Keratinocyte (primary cell): Measurements from ENCODE around the gene PRKCD. TPM values are rescaled to one million over a fixed set of nuclear protein-coding genes. Genes with fewer than 3 reads are reported as not detected.

ENCODE experiments used
- DNase-seq: peaks from one replicate; pipeline ENCODE4 v3.0.0-alpha.2; 2011; ENCODE audit warnings: low read depth, missing footprints, low spot score
- FAIRE-seq: peaks from 2 replicates; lab custom pipeline; 2011; peaks lifted over from hg19 to GRCh38; lab: Jason Lieb, UNC
- H2AFZ ChIP-seq: 2 replicates; pipeline ENCODE4 v1.6.0; 2012; ENCODE audit warnings: low read length, control low read depth, inconsistent platforms; ENCODE audit not compliant: control insufficient read depth
- H3K27ac ChIP-seq: 2 replicates; pipeline ENCODE4 v1.5.1; 2011; ENCODE audit warnings: low read length; ENCODE audit not compliant: control insufficient read depth, insufficient read depth
- H3K27me3 ChIP-seq: 3 replicates; pipeline ENCODE4 v1.6.0; 2011; ENCODE audit warnings: low read length; ENCODE audit not compliant: control insufficient read depth, insufficient read depth; ENCODE audit errors: extremely low read depth
- H3K36me3 ChIP-seq, 2 experiments: 2 replicates in 1 of 2; 3 replicates in 1 of 2; pipeline ENCODE4 v1.5.1; 2011; ENCODE audit warnings: low read length in 2 of 2, mild to moderate bottlenecking in 1 of 2; ENCODE audit not compliant: control insufficient read depth in 2 of 2, insufficient read depth in 2 of 2; ENCODE audit errors: extremely low read depth in 1 of 2
- H3K4me1 ChIP-seq: 3 replicates; pipeline ENCODE4 v1.5.1; 2011; ENCODE audit warnings: low read length; ENCODE audit not compliant: control insufficient read depth, insufficient read depth; ENCODE audit errors: extremely low read depth
- H3K4me2 ChIP-seq: 3 replicates; pipeline ENCODE4 v1.6.0; 2011; ENCODE audit warnings: low read depth, low read length; ENCODE audit not compliant: control insufficient read depth, insufficient read depth; ENCODE audit errors: extremely low read depth
- H3K4me3 ChIP-seq, 3 experiments: fragments of 200-600 bp in 1 of 3; sonication (generic) in 1 of 3; 2 replicates in 2 of 3; 3 replicates in 1 of 3; pipeline ENCODE4 v1.5.1; 2011 to 2016; ENCODE audit warnings: low read length in 3 of 3, mild to moderate bottlenecking in 3 of 3, control low read depth in 2 of 3, inconsistent platforms in 1 of 3, low read depth in 1 of 3, mixed read lengths in 1 of 3, mixed run types in 1 of 3, moderate library complexity in 1 of 3; ENCODE audit not compliant: control insufficient read depth in 2 of 3, insufficient read depth in 2 of 3; ENCODE audit errors: extremely low read depth in 1 of 3
- H3K79me2 ChIP-seq: 2 replicates; pipeline ENCODE4 v1.6.0; 2012; ENCODE audit warnings: low read length; ENCODE audit not compliant: control insufficient read depth, insufficient read depth
- H3K9ac ChIP-seq: 3 replicates; pipeline ENCODE4 v1.6.0; 2011; ENCODE audit warnings: low read length; ENCODE audit not compliant: control insufficient read depth, insufficient read depth; ENCODE audit errors: extremely low read depth
- H3K9me1 ChIP-seq: 3 replicates; pipeline ENCODE4 v1.6.0; 2011; ENCODE audit warnings: low read length; ENCODE audit not compliant: control insufficient read depth, insufficient read depth; ENCODE audit errors: extremely low read depth
- H3K9me3 ChIP-seq: 2 replicates; pipeline ENCODE4 v1.5.1; 2012; ENCODE audit warnings: low read depth, low read length; ENCODE audit not compliant: control insufficient read depth
- H4K20me1 ChIP-seq: 3 replicates; pipeline ENCODE4 v1.6.0; 2011; ENCODE audit warnings: low read length; ENCODE audit not compliant: control insufficient read depth, insufficient read depth; ENCODE audit errors: extremely low read depth
- CTCF ChIP-seq, 3 experiments: IDR thresholded peaks in 1 of 3; conservative IDR thresholded peaks in 1 of 3; optimal IDR thresholded peaks in 1 of 3; 2 replicates in 2 of 3; 3 replicates in 1 of 3; pipeline versions ENCODE3 to v1.5.1; 2011; ENCODE audit warnings: low read length in 3 of 3, mild to moderate bottlenecking in 3 of 3, moderate library complexity in 2 of 3, control low read depth in 1 of 3, inconsistent platforms in 1 of 3; ENCODE audit not compliant: insufficient read depth in 2 of 3; ENCODE audit errors: extremely low read depth in 1 of 3
- EZH2 ChIP-seq: IDR thresholded peaks from one replicate; pipeline ENCODE4 v1.6.1; 2012; ENCODE audit warnings: inconsistent platforms, mild to moderate bottlenecking, low read length, moderate library complexity
- dilution Hi-C: fragments of 300-500 bp; cut with MboI; formaldehyde crosslinking; loops from one replicate; pipeline ENCODE4 v1.7.0; 2020; ENCODE audit warnings: low sequenced_read_pairs; ENCODE audit not compliant: extremely low pct_ligation_motif_present
- polyA plus RNA-seq, 5 experiments: library from polyadenylated mRNA; depleted of rRNA in 3 of 5; stranded (reverse) in 3 of 5; stranded (forward) in 1 of 5; unstranded in 1 of 5; fragments of >200 nt; gene quantifications; 1 replicate in 1 of 5; 2 replicates in 3 of 5; 3 replicates in 1 of 5; pipeline versions ENCODE4 v1.2.1 to v1.2.3, GENCODE V29; 2011 to 2012; ENCODE audit warnings: missing spikeins in 2 of 5, low read depth in 1 of 5, low replicate concordance in 1 of 5

The PRKCD gene
- polyA plus RNA-seq, 1 donor (not counting 4 experiments of a cell fraction or from before 2014, with no cell fraction given) = 25.1 TPM

GRCh38 chr3:53216723-53217122, 55.7 kb downstream of the PRKCD start:
- Histone ChIP-seq H3K27me3 (no peaks in the 10 kb centered on the region), H3K4me3 (no peak overlapping the region), H4K20me1 (peaks cover 3% of the 10 kb centered on the region), H3K27ac (no peak overlapping the region), H3K4me1 (no peaks in the 10 kb centered on the region), H3K9ac (no peak overlapping the region), H3K4me2 (no peak overlapping the region), H3K36me3 (no peaks in the 10 kb centered on the region), H3K9me3 (no peaks in the 10 kb centered on the region), H2AFZ (no peak overlapping the region), H3K79me2 (no peaks in the 10 kb centered on the region), H3K9me1 (no peaks in the 10 kb centered on the region)
- FAIRE-seq (no peak), DNase-seq (no peak)
- TF ChIP-seq EZH2 (no peak), CTCF (optimal IDR thresholded peaks at IDR 0.05 in 1 of 3, IDR thresholded peaks at IDR 0.05 in 1 of 3, conservative IDR thresholded peaks at IDR 0.05 in 1 of 3; ENCODE audit: extremely low read depth in 1 of 3, insufficient read depth in 2 of 3, low read length in 3 of 3) (no peak)
- dilution Hi-C loops = no loop called here

- Histone ChIP-seq H3K9me1 (no peaks in the 10 kb centered on the region), H3K27ac (no peak overlapping the region), H2AFZ (no peak overlapping the region), H3K9ac (no peak overlapping the region), H3K4me2 (no peak overlapping the region), H3K4me3 (no peak overlapping the region), H4K20me1 (peaks cover 3% of the 10 kb centered on the region), H3K36me3 (no peaks in the 10 kb centered on the region), H3K79me2 (no peaks in the 10 kb centered on the region), H3K9me3 (no peaks in the 10 kb centered on the region), H3K4me1 (no peaks in the 10 kb centered on the region), H3K27me3 (no peaks in the 10 kb centered on the region)
- DNase-seq (no peak), FAIRE-seq (no peak)
- TF ChIP-seq CTCF (optimal IDR thresholded peaks at IDR 0.05 in 1 of 3, IDR thresholded peaks at IDR 0.05 in 1 of 3, conservative IDR thresholded peaks at IDR 0.05 in 1 of 3; ENCODE audit: extremely low read depth in 1 of 3, insufficient read depth in 2 of 3, low read length in 3 of 3) = no peak
- dilution Hi-C loops = no loop called here
Measured at GRCh38 chr3:53217175-53217574, 56.2 kb downstream of the PRKCD start.
